H9 (cell line): Measurements from ENCODE around the gene U2AF1L4. TPM values are rescaled to one million over a fixed set of nuclear protein-coding genes. Genes with fewer than 3 reads are reported as not detected.

Experiments used
- DNase-seq: peaks from one replicate; pipeline ENCODE4 v3.0.0-alpha.2; 2017
- H2AFZ ChIP-seq: one replicate; pipeline ENCODE4 v1.6.1; 2013; ENCODE audit warnings: mild to moderate bottlenecking, low read length, control low read depth, moderate library complexity
- H2AK5ac ChIP-seq: 2 replicates; pipeline ENCODE4 v1.6.1; 2013; ENCODE audit warnings: low read length, control low read depth, mixed read lengths; ENCODE audit not compliant: insufficient read length
- H2BK120ac ChIP-seq: one replicate; pipeline ENCODE4 v1.6.1; 2013; ENCODE audit warnings: low read depth, mild to moderate bottlenecking, low read length, control low read depth, inconsistent platforms; ENCODE audit not compliant: poor library complexity, severe bottlenecking
- H2BK12ac ChIP-seq: 2 replicates; pipeline ENCODE4 v1.6.1; 2013; ENCODE audit warnings: low read length, control low read depth, mixed read lengths, low read depth; ENCODE audit not compliant: insufficient read length
- H2BK15ac ChIP-seq: 2 replicates; pipeline ENCODE4 v1.6.1; 2013; ENCODE audit warnings: low read depth, low read length, control low read depth
- H2BK20ac ChIP-seq: one replicate; pipeline ENCODE4 v1.6.1; 2013; ENCODE audit warnings: low read depth, mild to moderate bottlenecking, low read length, control low read depth, inconsistent platforms; ENCODE audit not compliant: poor library complexity, severe bottlenecking
- H2BK5ac ChIP-seq: 2 replicates; pipeline ENCODE4 v1.6.1; 2013; ENCODE audit warnings: low read length, control low read depth, mixed read lengths; ENCODE audit not compliant: insufficient read length
- H3K14ac ChIP-seq: 2 replicates; pipeline ENCODE4 v1.6.1; 2013; ENCODE audit warnings: low read length, control low read depth; ENCODE audit not compliant: insufficient read depth
- H3K18ac ChIP-seq: 2 replicates; pipeline ENCODE4 v1.6.1; 2013; ENCODE audit warnings: low read depth, mild to moderate bottlenecking, mixed read lengths, low read length, control low read depth; ENCODE audit not compliant: insufficient read length
- H3K23ac ChIP-seq: 2 replicates; pipeline ENCODE4 v1.6.1; 2013; ENCODE audit warnings: low read length, control low read depth, mixed read lengths, low read depth; ENCODE audit not compliant: insufficient read length
- H3K23me2 ChIP-seq: 2 replicates; pipeline ENCODE4 v1.6.1; 2013; ENCODE audit warnings: low read depth, mild to moderate bottlenecking, mixed read lengths, low read length, control low read depth; ENCODE audit not compliant: insufficient read length, poor library complexity, severe bottlenecking
- H3K27ac ChIP-seq: 2 replicates; pipeline ENCODE4 v1.5.1; 2013; ENCODE audit warnings: low read length, control low read depth, mixed read lengths, low read depth; ENCODE audit not compliant: insufficient read length
- H3K27me3 ChIP-seq: 2 replicates; pipeline ENCODE4 v1.6.1; 2013; ENCODE audit warnings: low read length, control low read depth, inconsistent platforms; ENCODE audit not compliant: insufficient read depth
- H3K4ac ChIP-seq: 2 replicates; pipeline ENCODE4 v1.6.1; 2013; ENCODE audit warnings: low read depth, mild to moderate bottlenecking, control low read depth, inconsistent platforms, low read length, moderate library complexity
- H3K4me1 ChIP-seq: 2 replicates; pipeline ENCODE4 v1.6.1; 2013; ENCODE audit warnings: low read length, control low read depth, inconsistent platforms; ENCODE audit not compliant: insufficient read depth
- H3K4me2 ChIP-seq: 2 replicates; pipeline ENCODE4 v1.6.1; 2013; ENCODE audit warnings: low read length, control low read depth, mixed read lengths; ENCODE audit not compliant: insufficient read length, insufficient read depth
- H3K56ac ChIP-seq: 2 replicates; pipeline ENCODE4 v1.6.1; 2013; ENCODE audit warnings: low read depth, mild to moderate bottlenecking, mixed read lengths, low read length, control low read depth; ENCODE audit not compliant: insufficient read length
- H3K79me1 ChIP-seq: 2 replicates; pipeline ENCODE4 v1.6.1; 2013; ENCODE audit warnings: low read depth, mild to moderate bottlenecking, moderate library complexity, low read length, control low read depth, inconsistent platforms; ENCODE audit not compliant: insufficient read depth, poor library complexity, severe bottlenecking
- H3K79me2 ChIP-seq: 2 replicates; pipeline ENCODE4 v1.6.1; 2013; ENCODE audit warnings: low read length, control low read depth, inconsistent platforms; ENCODE audit not compliant: insufficient read depth
- H3K9ac ChIP-seq: 2 replicates; pipeline ENCODE4 v1.6.1; 2013; ENCODE audit warnings: low read length, control low read depth, mixed read lengths; ENCODE audit not compliant: insufficient read length; ENCODE audit errors: extremely low read depth
- H3K9me3 ChIP-seq: one replicate; pipeline ENCODE4 v1.6.1; 2013; ENCODE audit warnings: low read depth, low read length, inconsistent platforms; ENCODE audit not compliant: control insufficient read depth
- H3T11ph ChIP-seq: one replicate; pipeline ENCODE4 v1.6.1; 2013; ENCODE audit warnings: mild to moderate bottlenecking, low read length, control low read depth, inconsistent platforms
- H4K20me1 ChIP-seq: one replicate; pipeline ENCODE4 v1.6.1; 2013; ENCODE audit not compliant: control insufficient read depth, insufficient read length, insufficient read depth
- H4K5ac ChIP-seq: 2 replicates; pipeline ENCODE4 v1.6.1; 2013; ENCODE audit warnings: low read depth, mild to moderate bottlenecking, mixed read lengths, low read length, control low read depth; ENCODE audit not compliant: insufficient read length
- H4K8ac ChIP-seq: replicated peaks from 2 replicates; pipeline ENCODE4 v1.6.1; 2013; ENCODE audit warnings: low read length, control low read depth, mixed read lengths, low read depth; ENCODE audit not compliant: insufficient read length
- H4K91ac ChIP-seq: 2 replicates; pipeline ENCODE4 v1.6.1; 2013; ENCODE audit warnings: low read depth, mild to moderate bottlenecking, moderate library complexity, mixed read lengths, low read length, control low read depth; ENCODE audit not compliant: insufficient read length
- H3K27ac Mint-ChIP-seq, 3 experiments: 2 replicates in 2 of 3; 3 replicates in 1 of 3; pipeline ENCODE4 v1.8.0; 2020 to 2021; ENCODE audit warnings: mixed read lengths in 3 of 3, mild to moderate bottlenecking in 1 of 3, moderate library complexity in 1 of 3
- H3K27me3 Mint-ChIP-seq: 2 replicates; pipeline ENCODE4 v1.8.0; 2021; ENCODE audit warnings: low read depth, mild to moderate bottlenecking, moderate library complexity, mixed read lengths
- H3K36me3 Mint-ChIP-seq, 3 experiments: 2 replicates in 2 of 3; 3 replicates in 1 of 3; pipeline ENCODE4 v1.8.0; 2020 to 2021; ENCODE audit warnings: low read depth in 3 of 3, mixed read lengths in 3 of 3; ENCODE audit not compliant: insufficient read depth in 1 of 3
- H3K4me1 Mint-ChIP-seq, 2 experiments: 2 replicates each; pipeline ENCODE4 v1.8.0; 2020; ENCODE audit warnings: mixed read lengths in 2 of 2
- H3K4me3 Mint-ChIP-seq, 2 experiments: 2 replicates in 1 of 2; 3 replicates in 1 of 2; pipeline ENCODE4 v1.8.0; 2020 to 2021; ENCODE audit warnings: mild to moderate bottlenecking in 2 of 2, mixed read lengths in 2 of 2, moderate library complexity in 1 of 2
- H3K9me3 Mint-ChIP-seq, 2 experiments: 2 replicates in 1 of 2; 3 replicates in 1 of 2; pipeline ENCODE4 v1.8.0; 2020; ENCODE audit warnings: mild to moderate bottlenecking in 2 of 2, mixed read lengths in 2 of 2, moderate library complexity in 1 of 2
- CTCF ChIP-seq: fragments of 200-600 bp; sonication (generic); conservative IDR thresholded peaks from 3 replicates; pipeline ENCODE4 v1.8.0; 2021; ENCODE audit warnings: antibody characterized with exemption, mild to moderate bottlenecking
- WGBS: extraction: QIAGEN DNeasy Blood & Tissue Kit; methylation state at CpG from one replicate; pipeline ENCODE4 v1.1.7; 2013; ENCODE audit warnings: missing lambda C conversion rate, low lambda C conversion rate, mixed read lengths; ENCODE audit not compliant: insufficient read length; ENCODE audit errors: extremely low coverage; 5-methylcytosine and 5-hydroxymethylcytosine counted together
- total RNA-seq: library from RNA; stranded (reverse); gene quantifications from 2 replicates; pipeline ENCODE4 v1.2.1, GENCODE V29; 2021

Gene U2AF1L4
- total RNA-seq, 1 experiment from 2014 or later: 16.8 TPM

GRCh38 chr19:35752746-35753350, 7.6 kb upstream of the U2AF1L4 start:
- Mint-ChIP-seq H3K36me3 (peaks cover 0 to 4% (median 2%) of the 10 kb centered on the region in 3 experiments; a peak in 2 of 7 replicates), H3K4me1 (peaks cover 15 to 19% of the 10 kb centered on the region in 2 experiments), H3K9me3 (no peaks in the 10 kb centered on the region), H3K4me3 (no peak overlapping the region; a peak in 1 of 5 replicates), H3K27ac (no peak overlapping the region), H3K27me3 (peaks cover 7% of the 10 kb centered on the region)
- Histone ChIP-seq H2BK5ac (no peak overlapping the region), H3K27ac (no peak overlapping the region), H2BK20ac (no peak overlapping the region), H3K9ac (no peak overlapping the region), H2BK120ac (no peak overlapping the region), H2AFZ (no peak overlapping the region), H3K4me1 (no peaks in the 10 kb centered on the region), H4K91ac (no peak overlapping the region), H3T11ph (no peak overlapping the region), H4K20me1 (no peaks in the 10 kb centered on the region), H3K9me3 (no peaks in the 10 kb centered on the region), H3K14ac (no peak overlapping the region), H2BK12ac (no peak overlapping the region), H3K79me2 (no peaks in the 10 kb centered on the region), H3K23me2 (peaks cover 19% of the 10 kb centered on the region), H4K5ac (no peak overlapping the region), H3K79me1 (no peaks in the 10 kb centered on the region), H3K23ac (no peak overlapping the region), H3K4ac (no peak overlapping the region), H2BK15ac (no peak overlapping the region), H3K18ac (no peak overlapping the region), H4K8ac (no peak overlapping the region), H3K27me3 (no peaks in the 10 kb centered on the region), H2AK5ac (no peak overlapping the region), H3K4me2 (no peak overlapping the region), H3K56ac (no peak overlapping the region)
- WGBS: no CpG with 5 or more reads among the region's 20 CpGs
- no peak for TF ChIP-seq CTCF
- no peak for DNase-seq
